ENCODE data around the gene TLE4. TPM values are rescaled to one million over a fixed set of nuclear protein-coding genes. Genes with fewer than 3 reads are reported as not detected.
A peak's percentile ranks its signal among the peaks of the same experiment; 100 is the strongest.

Gene TLE4
- total RNA-seq, 2 donors from 2014 or later = 19.5 to 20.9 TPM

DNA sequence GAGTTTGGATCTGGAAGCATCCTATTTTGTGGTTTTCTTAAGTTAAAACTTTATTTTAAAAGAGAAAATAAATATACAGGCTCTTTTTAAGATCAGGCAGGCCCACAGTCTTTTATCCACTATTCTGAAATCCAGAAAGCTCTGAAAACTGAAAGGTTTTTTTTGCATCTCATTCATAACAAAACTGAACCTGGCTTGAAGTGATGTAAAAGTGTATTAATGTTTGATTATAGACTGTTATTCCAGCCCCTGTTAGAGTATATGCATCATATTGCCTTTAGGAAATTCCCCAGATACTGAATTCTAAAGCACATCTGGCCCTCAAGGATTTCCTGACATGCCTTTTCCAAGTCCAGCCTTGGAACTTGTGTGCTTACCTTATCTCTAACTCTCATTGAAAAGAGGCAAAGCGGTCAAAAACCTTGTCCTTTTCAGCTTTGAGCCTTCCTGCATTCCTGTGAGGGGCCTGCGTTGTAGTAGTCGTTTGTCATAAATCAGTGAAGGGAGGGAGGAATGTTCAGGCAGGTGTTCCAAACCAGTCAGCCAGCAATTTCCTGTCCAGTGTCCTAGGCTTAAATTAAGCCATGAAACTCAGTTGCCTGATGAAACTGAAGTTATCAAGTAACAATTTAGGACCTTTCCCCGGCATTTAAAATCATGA lies 110.4 kb downstream of the TLE4 start:
- no peak for ATAC-seq
- DNase-seq (ENCODE audit: low spot score in 2 of 2) = no peak
- Mint-ChIP-seq H3K36me3 (peaks cover 5 to 12% of the 10 kb centered on the region in 2 donors), H3K9me3 (peaks cover 0 to 4% of the 10 kb centered on the region in 2 donors), H3K27ac (no peak overlapping the region)

DNA sequence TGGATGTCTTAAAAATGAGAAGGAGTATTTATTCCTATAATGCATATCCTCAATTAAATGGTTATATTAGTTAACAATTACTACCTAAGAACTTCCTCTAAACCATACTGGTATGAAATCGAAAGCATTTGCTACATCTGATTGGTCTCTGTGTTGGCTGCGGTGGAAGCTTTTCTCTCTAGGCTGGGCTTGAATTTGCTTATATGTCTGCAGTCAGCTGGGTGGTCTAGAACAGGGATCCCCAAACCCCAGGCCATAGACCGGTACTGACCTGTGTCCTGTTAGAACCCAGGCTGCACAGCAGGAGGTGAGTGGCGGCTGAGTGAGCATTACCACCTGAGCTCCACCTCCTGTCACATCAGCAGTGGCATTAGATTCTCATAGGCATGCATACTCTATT lies 112.3 kb downstream of the TLE4 start:
- DNase-seq (ENCODE audit: low spot score in 2 of 2) = no peak
- Mint-ChIP-seq H3K27ac (no peak overlapping the region), H3K9me3 (peaks cover 0 to 9% of the 10 kb centered on the region in 2 donors), H3K36me3 (peaks cover 5 to 14% of the 10 kb centered on the region in 2 donors)
- no peak for ATAC-seq

DNA sequence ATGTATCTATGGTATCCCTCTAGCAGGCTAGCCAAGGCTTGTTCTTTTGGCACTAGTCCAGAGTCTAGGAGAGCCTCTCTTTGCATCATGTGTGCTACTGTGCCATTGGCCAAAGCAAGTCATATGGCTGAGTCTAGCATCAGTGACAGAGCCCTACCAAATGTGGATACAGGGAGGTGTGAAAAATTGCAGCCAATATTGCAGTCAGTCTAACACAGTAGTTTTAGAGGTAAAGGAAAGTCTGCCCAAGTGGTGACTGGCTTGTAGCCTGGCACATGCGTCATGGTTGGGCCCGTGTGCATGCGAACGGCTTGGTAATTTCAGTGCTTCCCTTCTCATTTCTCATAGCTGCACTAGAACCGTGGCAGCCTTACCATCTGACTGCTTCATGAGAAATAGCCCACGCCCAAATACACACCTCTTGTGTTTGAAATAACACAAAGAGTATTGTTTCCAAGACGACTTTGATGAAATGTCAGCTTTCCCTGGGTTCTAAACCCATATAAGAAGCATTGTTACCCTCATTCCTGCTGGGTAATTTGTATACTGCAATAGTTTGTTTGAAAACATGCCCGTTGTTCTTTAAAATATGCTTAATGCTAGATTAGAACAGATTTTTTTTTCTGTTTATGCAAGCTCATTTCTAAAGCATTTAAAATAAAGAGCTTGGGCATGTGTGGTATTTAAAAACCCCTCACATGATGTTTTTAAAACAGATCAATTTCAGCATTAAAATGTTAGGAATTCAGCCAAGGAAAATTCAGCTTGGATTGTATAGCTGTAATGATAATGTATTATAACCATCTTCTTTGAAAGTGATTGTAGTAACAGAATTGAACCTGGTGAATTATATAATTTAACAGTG lies 113.2 kb downstream of the TLE4 start:
- no peak overlapping the region for H3K27ac Mint-ChIP-seq
- H3K36me3 Mint-ChIP-seq = peaks cover 5 to 14% of the 10 kb centered on the region in 2 donors
- H3K9me3 Mint-ChIP-seq = peaks cover 0 to 9% of the 10 kb centered on the region in 2 donors
- ATAC-seq = no peak
- DNase-seq (ENCODE audit: low spot score in 2 of 2) = no peak

DNA sequence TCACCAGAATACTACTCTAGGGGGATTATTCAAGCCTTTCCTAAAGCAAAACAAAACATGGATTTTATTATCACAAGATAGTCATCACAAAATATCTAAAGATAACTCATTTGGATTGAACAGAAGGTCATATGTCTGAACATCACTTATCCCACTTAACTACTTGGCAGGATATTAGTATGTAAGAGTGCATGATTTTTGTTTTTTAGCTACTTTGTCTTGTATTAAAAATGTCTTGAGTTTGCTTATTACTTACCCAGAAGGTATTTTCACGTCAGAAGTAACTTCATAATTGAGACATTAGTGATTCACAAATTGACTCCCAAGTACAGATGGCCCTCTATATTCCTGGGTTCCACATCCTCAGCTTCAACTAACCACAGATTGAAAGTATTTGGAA lies 113.8 kb downstream of the TLE4 start:
- DNase-seq (ENCODE audit: low spot score in 2 of 2) = no peak
- Mint-ChIP-seq H3K9me3 (peaks cover 0 to 9% of the 10 kb centered on the region in 2 donors), H3K27ac (no peak overlapping the region), H3K36me3 (peaks cover 5 to 14% of the 10 kb centered on the region in 2 donors)
- no peak for ATAC-seq

DNA sequence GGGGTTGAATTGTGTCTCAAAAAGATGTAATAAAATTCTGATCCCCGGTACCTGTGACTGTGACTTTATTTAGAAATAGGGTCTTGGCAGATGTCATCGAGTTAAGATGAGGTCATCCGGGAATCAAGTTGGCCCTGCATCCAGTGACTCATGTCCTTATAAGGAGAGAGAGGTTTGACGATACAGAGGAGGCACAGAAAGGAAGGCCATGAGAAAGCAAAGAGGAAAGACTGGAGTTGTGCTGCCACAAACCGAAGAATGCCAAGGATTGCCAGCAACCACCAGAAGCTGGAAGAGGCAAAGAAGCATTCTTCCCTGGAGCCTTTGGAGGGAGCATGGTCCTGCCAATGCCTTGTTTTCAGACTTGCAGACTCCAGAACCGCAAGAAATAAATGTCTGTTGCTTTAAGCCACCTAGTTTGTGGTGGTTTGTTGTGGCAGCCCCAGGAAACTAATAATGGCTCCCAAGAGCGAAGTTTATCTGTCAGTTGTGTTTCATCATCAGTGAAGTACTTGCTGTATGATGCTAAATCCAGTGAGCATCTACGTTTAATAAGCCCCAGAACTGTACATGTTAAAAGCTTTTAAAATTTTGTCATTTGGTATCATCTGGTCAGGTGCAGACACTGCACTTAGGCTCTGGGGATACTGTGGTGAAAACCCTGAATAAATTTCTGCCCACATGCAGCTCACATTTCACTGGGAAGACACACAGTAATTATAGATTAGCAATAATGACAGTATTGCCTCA lies 114.8 kb downstream of the TLE4 start:
- H3K9me3 Mint-ChIP-seq = peaks cover 0 to 9% of the 10 kb centered on the region in 2 donors

DNA sequence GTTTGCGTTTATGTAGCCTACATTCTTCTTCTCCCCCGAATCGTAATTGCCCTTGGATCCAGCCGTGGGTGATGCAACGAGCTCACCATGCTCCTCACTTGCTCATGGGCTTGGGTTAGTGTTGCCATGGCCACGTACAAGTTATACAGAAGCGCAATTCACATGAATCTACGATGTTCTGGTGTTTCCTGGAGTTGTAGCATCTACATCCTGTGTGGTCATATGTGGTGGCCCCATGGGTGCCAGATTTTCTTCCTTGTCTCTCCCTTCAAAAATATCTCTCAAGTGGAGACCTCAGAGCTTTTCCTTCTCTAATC lies 115.3 kb downstream of the TLE4 start:
- peak; percentile 73 to 82 for ATAC-seq
- H3K36me3 Mint-ChIP-seq = peaks cover 5 to 14% of the 10 kb centered on the region in 2 donors

More for the DNA sequence above, 114.8 kb downstream of the TLE4 start:
- Mint-ChIP-seq H3K27ac (peak overlapping the region in 1 of 2 donors; percentile 61), H3K36me3 (peaks cover 5 to 14% of the 10 kb centered on the region in 2 donors)
- peak in 1 of 2 donors; percentile 11 for ATAC-seq
- no peak for DNase-seq (ENCODE audit: low spot score in 2 of 2)

DNA sequence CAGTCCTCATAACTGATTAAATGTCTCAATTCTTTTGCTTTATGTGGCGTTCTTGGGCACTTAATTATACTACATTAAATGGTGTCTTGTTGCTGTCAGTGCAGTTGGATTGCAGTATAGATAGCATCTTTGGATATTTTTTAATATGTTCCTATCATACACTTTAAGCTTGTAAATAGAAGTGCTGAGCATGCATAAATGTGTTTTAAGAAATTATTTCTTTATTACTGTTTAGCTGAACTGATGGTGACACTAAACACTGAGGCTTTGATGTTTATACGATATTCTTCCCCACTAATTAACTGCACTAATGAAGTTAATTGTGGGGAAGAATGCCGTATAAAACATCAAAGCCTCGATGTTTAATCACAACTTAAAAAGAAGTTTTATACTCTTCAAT lies 116.6 kb downstream of the TLE4 start:
- ATAC-seq = no peak
- DNase-seq (ENCODE audit: low spot score in 2 of 2) = no peak
- Mint-ChIP-seq H3K36me3 (peaks cover 5 to 14% of the 10 kb centered on the region in 2 donors), H3K9me3 (peaks cover 0 to 9% of the 10 kb centered on the region in 2 donors), H3K27ac (no peak overlapping the region)

More for the DNA sequence above, 115.3 kb downstream of the TLE4 start:
- H3K27ac Mint-ChIP-seq = peak overlapping the region in 1 of 2 donors; percentile 16
- no peak for DNase-seq (ENCODE audit: low spot score in 2 of 2)
- H3K9me3 Mint-ChIP-seq = peaks cover 0 to 9% of the 10 kb centered on the region in 2 donors

DNA sequence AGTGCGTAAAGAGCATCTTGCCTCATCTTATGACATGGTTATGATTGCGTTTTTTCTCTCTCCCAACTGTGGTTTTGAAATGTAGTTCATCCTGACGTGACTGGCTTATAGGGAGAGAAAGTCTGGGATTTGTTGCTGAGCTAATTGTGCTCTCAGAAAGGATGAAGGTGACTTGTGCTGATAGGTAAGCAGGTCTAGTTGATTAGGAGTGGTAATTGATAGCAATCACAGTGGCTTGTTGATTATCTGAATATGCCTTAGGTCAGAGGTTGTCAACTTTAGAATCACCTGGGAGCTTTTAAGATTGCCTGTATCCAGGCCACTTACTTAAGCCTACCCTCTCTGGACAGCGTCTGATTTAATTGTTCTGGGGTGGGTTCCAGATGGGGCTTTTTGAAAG lies 117.8 kb downstream of the TLE4 start:
- DNase-seq (ENCODE audit: low spot score in 2 of 2) (no peak), ATAC-seq (no peak)
- peaks cover 0 to 9% of the 10 kb centered on the region in 2 donors for H3K9me3 Mint-ChIP-seq

DNA sequence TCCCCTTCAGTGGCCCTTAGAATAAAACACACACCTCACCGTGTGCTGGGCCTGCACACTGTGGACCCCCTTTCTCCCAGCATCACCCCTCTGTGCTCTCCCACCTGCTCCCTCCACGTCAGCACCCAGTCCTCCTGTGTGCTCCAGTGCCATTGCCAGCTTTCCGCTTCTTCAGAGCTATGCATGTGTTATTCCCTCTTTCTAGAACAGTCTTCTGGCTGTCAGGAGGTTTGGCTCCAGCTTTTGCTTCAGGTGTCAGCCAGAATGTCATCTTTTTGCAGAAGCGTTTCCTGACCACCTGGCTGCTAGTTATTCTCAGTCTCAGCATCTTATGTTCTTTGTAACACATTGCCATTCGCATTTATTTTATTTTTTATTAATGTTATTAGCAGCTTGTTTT lies 119.7 kb downstream of the TLE4 start:
- ATAC-seq (no peak), DNase-seq (ENCODE audit: low spot score in 2 of 2) (no peak)
- peaks cover under 1 to 10% of the 10 kb centered on the region in 2 donors for H3K36me3 Mint-ChIP-seq
- H3K9me3 Mint-ChIP-seq = peaks cover 0 to 14% of the 10 kb centered on the region in 2 donors
- no peak overlapping the region for H3K27ac Mint-ChIP-seq

More for the DNA sequence above, 117.8 kb downstream of the TLE4 start:
- Mint-ChIP-seq H3K36me3 (peaks cover 5 to 14% of the 10 kb centered on the region in 2 donors), H3K27ac (no peak overlapping the region)

DNA sequence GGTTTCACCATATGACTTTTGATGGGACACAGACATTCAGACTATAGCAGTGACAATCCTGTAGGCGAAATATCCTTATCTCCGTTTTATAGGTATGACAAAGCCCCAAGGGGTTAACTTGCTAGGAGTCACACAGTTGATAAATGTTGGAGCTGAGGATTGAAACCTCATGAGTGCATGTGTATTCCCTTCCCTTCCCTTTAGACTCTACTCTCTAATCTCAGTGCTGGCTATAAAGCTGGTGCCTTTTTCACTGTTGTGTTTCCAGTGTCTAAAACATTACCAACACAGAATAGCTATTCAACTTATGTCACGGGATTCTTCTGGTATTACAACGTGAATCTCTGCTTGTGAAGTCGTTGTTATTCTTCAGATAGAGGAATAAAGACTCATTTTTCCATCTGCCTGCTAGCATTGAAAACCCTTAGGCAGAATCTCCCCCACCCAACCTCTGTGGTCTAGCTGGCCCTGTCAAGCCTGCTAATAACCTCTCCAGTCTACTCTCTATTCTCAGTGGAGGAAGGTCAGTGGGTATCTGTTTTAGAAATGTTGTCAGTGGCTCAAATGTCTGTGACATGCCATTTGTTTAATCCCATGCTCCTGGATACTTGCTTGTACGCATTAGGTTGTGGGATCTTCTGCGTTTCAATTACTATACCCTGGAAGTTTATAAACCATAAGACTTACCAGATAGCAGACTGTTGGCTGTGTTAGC lies 121.2 kb downstream of the TLE4 start:
- DNase-seq (ENCODE audit: low spot score in 2 of 2) (no peak), ATAC-seq (no peak)
- no peaks in the 10 kb centered on the region for H3K36me3 Mint-ChIP-seq
- peaks cover 0 to 5% of the 10 kb centered on the region in 2 donors for H3K9me3 Mint-ChIP-seq
- no peak overlapping the region for H3K27ac Mint-ChIP-seq

DNA sequence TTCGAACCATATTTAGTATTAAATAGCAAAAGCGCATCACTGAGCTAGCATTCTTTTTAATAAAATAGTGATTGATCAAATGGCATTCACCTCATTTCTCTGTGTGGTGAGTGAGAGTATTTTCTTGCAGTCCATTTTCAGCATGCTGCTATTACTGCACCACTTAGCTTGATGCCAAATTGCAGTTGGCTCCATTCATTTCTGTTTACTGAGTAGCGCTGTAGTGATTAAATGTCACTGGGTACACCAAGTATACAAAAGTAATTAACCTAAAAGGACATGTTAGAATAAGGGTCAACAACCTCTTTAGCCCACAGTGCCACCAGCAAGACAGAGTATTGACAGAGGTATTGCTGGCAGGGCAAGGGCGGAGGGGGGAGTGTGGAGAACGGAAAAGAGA lies 122.0 kb downstream of the TLE4 start:
- DNase-seq (ENCODE audit: low spot score in 2 of 2) = no peak
- H3K36me3 Mint-ChIP-seq = no peaks in the 10 kb centered on the region
- peak overlapping the region in 1 of 2 donors; percentile 9 for H3K27ac Mint-ChIP-seq

DNA sequence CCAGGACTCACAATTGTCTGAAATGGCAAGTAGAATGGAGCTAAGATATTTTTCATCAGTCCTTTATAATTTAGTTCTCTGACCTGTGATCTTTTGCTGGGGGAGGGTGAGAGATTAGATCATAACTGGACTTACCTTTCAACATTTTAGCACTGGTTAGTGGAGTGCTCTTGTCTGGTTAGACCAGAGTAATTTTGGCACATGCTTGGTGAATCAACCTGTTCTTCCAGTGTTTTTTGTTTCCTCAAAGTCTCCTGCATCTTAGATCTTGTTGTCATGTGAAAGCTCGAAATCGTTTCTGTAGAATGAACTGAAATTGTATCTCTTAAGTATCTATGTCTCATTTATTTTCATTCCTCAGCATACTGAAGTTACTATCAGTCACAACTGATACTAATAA lies 122.4 kb downstream of the TLE4 start:
- H3K36me3 Mint-ChIP-seq = no peaks in the 10 kb centered on the region
- no peak for DNase-seq (ENCODE audit: low spot score in 2 of 2)
- ATAC-seq = no peak
- H3K9me3 Mint-ChIP-seq = peaks cover 0 to 5% of the 10 kb centered on the region in 2 donors
- H3K27ac Mint-ChIP-seq = no peak overlapping the region

More for the DNA sequence above, 122.0 kb downstream of the TLE4 start:
- no peak for ATAC-seq
- H3K9me3 Mint-ChIP-seq = peaks cover 0 to 5% of the 10 kb centered on the region in 2 donors

DNA sequence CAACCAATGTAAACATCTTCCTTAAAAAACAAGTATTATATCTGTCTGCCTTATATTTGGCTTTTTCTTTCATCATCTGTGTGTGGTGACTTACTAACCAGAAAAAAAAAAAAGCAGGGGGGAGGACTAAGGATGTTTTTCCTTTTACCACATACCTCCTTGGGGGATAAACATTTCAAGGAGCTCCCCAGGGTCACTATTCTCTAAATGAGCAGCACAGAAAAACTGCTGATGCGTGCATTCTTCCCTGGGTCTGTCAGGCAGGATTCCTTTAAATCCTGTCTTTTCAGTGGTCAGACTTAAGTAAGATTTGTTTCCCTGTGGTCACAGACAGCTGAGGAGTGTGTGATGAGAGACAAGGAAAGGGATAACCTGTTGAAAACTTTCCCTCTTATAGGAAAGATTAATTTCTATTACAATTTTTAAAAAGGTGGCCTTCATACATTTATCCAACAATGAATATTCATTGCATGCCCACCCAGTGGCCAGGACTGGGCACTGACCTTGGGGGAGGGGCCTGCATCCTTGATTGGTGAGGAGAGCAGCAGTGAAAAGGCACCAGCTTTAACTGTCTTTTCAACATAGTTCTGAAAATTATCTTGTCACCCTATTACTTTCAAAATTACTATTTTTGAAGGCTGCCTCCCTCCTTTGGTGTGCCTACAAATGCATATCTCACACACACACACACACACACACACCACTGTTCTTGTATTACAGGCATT lies 123.1 kb downstream of the TLE4 start:
- ATAC-seq (no peak), DNase-seq (ENCODE audit: low spot score in 2 of 2) (no peak)
- Mint-ChIP-seq H3K27ac (peak overlapping the region in 1 of 2 donors; percentile 68), H3K9me3 (peaks cover 0 to 5% of the 10 kb centered on the region in 2 donors), H3K36me3 (no peaks in the 10 kb centered on the region)

DNA sequence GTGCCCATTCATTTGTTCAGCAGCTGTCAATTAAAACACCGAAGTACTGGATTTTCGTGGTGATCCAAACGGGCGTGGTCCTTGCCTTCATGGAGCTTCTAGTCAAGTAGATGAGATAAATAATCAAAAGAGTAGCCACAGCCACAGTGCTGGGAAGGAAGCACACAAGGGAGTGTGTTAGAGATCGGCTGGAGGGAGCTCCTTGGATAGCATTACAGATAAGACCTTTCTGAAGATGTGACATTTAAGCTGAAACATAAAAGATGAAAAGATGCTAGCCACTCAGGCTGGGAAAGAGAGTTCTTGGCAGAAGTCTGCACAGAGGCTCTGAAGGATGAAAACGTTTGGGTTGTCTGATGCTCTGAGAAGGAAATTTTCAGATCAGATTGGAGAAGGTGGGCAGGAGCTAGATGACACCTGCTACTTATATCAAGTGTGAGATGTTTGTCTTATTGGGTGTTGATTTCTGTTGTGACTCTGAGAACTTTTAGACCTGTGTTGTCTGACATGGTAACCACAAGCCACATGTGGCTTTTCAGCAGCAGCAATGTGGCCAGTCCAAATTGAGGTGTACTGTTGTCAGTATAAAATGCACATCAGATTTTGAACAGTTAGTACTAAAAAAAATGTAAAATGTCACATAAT lies 123.9 kb downstream of the TLE4 start:
- DNase-seq (ENCODE audit: low spot score in 2 of 2) = no peak
- peaks cover 0 to 5% of the 10 kb centered on the region in 2 donors for H3K9me3 Mint-ChIP-seq
- no peak for ATAC-seq
- no peak overlapping the region for H3K27ac Mint-ChIP-seq
- H3K36me3 Mint-ChIP-seq = no peaks in the 10 kb centered on the region

DNA sequence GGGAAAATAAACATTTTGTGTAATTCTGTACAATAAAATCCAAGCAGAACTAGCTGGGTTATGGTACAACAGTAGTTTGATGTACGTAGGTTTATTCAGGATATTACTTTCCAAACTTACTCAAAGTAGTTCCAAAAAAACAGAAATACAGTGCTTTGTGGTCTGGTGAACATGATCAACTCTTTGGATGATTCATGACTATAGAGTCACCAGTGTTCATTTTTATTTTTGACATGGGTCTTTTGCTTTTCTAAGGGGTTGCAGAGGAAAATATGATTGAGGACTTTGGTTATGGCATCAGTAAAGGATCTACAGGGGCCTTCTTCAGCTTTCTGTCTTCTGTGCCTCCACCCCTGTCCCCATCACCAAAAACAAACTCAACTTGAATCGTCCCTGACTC lies 127.2 kb downstream of the TLE4 start:
- Mint-ChIP-seq H3K36me3 (no peaks in the 10 kb centered on the region), H3K27ac (peak overlapping the region in 1 of 2 donors; percentile 53), H3K9me3 (peaks cover 0 to 5% of the 10 kb centered on the region in 2 donors)
- DNase-seq (ENCODE audit: low spot score in 2 of 2) = no peak
- peak; percentile 41 to 68 for ATAC-seq

Measured in activated naive CD4-positive, alpha-beta T cell treated with anti-CD3 and anti-CD28 coated beads, Interleukin-2, amount 50 U/mL, for 72 hours (primary cell).